HL-60 (cell line): ENCODE data around the gene KAZN.

Experiments
- DNase-seq, 2 experiments: peaks; one replicate each; pipeline ENCODE4 v3.0.0-alpha.2; 2010 to 2020; ENCODE audit warnings: low read depth in 1 of 2, low spot score in 1 of 2
- H3K27ac ChIP-seq: fragments of 250-450 bp; sonication (Bioruptor Pico); replicated peaks from 2 replicates; pipeline ENCODE4 v1.5.1; 2020; ENCODE audit warnings: mild to moderate bottlenecking, moderate library complexity
- H3K27me3 ChIP-seq: fragments of 250-450 bp; sonication (Bioruptor Pico); 2 replicates; pipeline ENCODE4 v1.5.1; 2021; ENCODE audit warnings: mild to moderate bottlenecking, moderate library complexity; ENCODE audit not compliant: insufficient read depth, poor library complexity, severe bottlenecking
- H3K4me3 ChIP-seq: replicated peaks from 2 replicates; pipeline ENCODE4 v1.5.1; 2011; ENCODE audit warnings: mild to moderate bottlenecking, control low read depth, low read length; ENCODE audit not compliant: insufficient read depth
- GABPA ChIP-seq: IDR thresholded peaks from 2 replicates; pipeline ENCODE4 v1.6.1; 2012; ENCODE audit warnings: low read depth
- POLR2AphosphoS5 ChIP-seq: IDR thresholded peaks from 2 replicates; pipeline ENCODE4 v1.6.1; 2012; ENCODE audit warnings: low read depth
- REST ChIP-seq: IDR thresholded peaks from 2 replicates; pipeline ENCODE4 v1.6.1; 2012; ENCODE audit warnings: low read depth; ENCODE audit not compliant: insufficient replicate concordance
- SPI1 ChIP-seq: IDR thresholded peaks from 2 replicates; pipeline ENCODE4 v1.6.1; 2012; ENCODE audit warnings: low read depth, mild to moderate bottlenecking, borderline replicate concordance
- TF ChIP-seq, protein P1 (sequence below): IDR thresholded peaks from one replicate; pipeline ENCODE4 v1.5.1; 2011; ENCODE audit warnings: low read length, control low read depth, inconsistent platforms; ENCODE audit not compliant: insufficient read depth

The KAZN gene

DNA sequence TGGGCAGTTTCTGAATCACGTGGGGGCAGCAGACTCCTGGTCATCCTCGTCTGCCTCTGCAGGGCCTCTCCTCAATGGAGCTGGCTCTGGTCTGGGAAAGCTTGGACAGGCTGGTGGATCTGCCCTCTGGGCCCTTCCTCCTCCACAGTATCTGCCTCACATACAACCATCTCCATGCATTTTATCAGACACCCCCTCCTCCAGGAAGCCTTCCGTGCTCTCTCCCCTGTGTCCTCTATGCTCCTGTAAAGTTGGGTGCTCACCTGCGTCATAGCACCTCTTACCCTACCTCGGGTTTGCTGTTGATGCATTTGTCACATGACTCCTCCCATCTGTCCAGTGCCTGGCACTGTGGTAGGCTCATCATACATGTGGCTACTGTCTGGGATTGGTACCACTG is 459.3 kb downstream of the KAZN start:
- DNase-seq = no peak
- TF ChIP-seq POLR2AphosphoS5 (no peak), REST (no peak)
- TF ChIP-seq, protein P1, sequence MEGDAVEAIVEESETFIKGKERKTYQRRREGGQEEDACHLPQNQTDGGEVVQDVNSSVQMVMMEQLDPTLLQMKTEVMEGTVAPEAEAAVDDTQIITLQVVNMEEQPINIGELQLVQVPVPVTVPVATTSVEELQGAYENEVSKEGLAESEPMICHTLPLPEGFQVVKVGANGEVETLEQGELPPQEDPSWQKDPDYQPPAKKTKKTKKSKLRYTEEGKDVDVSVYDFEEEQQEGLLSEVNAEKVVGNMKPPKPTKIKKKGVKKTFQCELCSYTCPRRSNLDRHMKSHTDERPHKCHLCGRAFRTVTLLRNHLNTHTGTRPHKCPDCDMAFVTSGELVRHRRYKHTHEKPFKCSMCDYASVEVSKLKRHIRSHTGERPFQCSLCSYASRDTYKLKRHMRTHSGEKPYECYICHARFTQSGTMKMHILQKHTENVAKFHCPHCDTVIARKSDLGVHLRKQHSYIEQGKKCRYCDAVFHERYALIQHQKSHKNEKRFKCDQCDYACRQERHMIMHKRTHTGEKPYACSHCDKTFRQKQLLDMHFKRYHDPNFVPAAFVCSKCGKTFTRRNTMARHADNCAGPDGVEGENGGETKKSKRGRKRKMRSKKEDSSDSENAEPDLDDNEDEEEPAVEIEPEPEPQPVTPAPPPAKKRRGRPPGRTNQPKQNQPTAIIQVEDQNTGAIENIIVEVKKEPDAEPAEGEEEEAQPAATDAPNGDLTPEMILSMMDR = no peak
- no peak overlapping the region for H3K4me3 ChIP-seq
- H3K27me3 ChIP-seq = no peaks in the 10 kb centered on the region
- no peak overlapping the region for H3K27ac ChIP-seq

DNA sequence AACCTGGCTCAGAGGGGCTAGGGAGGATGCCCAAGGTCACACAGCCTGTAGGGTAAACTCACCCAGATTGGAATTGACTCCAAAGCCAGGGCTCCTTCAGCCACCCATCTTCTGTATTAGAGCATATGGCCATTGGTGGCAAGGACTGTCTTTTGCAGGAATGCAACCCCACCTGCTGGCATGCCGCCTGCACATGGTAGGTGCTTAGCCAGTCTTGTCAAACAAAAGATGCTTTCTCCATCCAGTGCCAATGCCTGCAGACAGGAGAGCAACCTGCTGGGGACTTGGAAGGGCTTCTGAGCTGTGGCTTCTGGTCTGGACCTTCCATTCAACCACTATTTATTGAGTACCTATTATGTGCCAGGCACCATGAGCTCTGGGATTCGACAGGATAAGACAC is 459.8 kb downstream of the KAZN start:
- TF ChIP-seq GABPA (no peak), REST (no peak), POLR2AphosphoS5 (no peak)
- Histone ChIP-seq H3K4me3 (no peak overlapping the region), H3K27ac (no peak overlapping the region), H3K27me3 (no peaks in the 10 kb centered on the region)
- no peak for DNase-seq

DNA sequence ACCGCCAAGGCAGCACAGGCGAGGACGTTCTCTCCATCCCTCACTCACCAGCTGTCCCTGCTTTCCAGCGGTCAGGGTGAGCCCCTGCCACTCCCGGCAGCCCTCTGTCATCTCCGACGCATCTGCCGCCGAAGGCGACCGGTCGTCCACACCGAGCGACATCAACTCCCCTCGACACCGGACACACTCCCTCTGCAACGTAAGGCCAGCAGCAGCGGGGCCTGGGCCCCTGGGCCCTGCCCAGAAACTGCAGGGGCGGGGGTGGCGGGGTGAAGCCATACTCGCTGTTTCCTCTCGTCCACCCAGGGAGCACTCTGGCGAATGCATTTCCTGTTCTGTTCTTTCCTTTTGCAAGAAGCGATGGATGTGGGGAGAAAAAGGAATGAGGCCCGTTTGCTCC is 461.6 kb downstream of the KAZN start:
- TF ChIP-seq, protein P1 = no peak
- TF ChIP-seq SPI1 (no peak), REST (no peak), GABPA (no peak)
- Histone ChIP-seq H3K27ac (no peak overlapping the region), H3K4me3 (no peak overlapping the region), H3K27me3 (no peaks in the 10 kb centered on the region)
- no peak for DNase-seq

DNA sequence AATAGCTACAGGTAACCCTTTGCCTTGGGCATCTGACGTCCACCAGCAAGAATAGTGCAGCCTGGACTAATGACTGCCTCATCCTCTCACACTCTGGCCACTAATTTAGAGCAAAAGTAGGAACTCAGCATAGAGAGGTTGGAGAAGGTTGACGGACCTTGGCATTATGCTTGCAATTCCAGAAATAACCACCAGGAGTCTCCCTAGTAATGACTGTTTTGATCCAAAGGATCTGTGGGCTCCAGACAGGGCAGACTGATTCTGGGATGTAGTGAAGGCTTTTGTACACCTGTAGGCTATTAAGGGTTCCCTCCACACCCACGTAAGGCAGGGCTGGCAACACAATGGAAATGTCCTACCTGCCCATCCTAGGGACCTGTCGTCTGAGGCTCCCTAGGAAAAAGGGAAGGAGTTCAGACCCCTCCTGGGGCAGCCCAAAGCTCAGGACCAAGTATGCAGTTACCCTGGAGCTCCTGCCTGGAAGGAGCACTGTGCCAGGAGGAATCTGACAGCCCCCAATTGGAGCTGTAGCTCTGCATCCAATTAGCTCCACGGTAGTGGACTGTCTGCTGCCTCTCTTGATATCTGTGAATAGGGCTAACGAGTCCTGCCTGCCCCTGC is 464.1 kb downstream of the KAZN start:
- H3K4me3 ChIP-seq = no peak overlapping the region
- no peak for TF ChIP-seq REST
- TF ChIP-seq, protein P1 = peak; percentile 21
- H3K27ac ChIP-seq = no peak overlapping the region
- DNase-seq = no peak
- H3K27me3 ChIP-seq = no peaks in the 10 kb centered on the region
